ENCODE measurements around the gene FBXO47.

DNA sequence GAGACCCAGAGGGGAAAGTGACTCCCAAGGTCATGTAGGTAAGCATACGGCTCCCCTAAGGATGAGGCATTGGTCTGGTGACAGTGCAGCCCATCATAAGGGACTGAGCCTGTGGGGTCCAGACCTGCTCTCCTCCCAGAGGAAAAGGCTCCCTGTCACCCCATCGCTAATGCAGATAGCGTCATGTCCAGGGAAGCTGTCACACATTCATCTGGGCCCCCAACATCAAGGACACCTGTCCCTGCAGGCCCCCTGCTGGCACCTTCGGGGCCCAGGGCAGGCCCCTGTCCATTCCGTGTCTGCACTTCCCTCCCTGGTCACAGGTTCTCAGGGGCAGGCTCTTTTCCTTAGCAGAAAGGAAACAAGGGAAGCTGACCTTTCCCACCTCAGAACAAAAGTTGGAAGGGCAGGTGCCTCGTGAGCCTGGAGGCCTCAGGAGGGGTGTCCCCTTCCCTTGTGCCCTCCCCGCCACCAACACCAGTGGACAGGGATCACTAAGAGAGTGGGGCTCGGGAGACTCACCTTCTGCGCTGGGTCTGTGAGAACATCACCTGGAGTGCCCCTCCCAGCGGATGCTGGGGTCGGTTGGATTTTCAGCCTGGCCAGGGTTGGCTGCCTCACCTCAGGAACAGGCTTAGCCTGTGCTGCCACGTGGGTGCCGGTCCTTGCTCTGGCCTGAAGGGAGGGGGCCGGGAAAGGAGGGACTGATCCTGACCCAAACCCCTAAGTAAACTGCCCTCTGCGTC, 59.1 kb downstream of the FBXO47 start:
- no peak for TF ChIP-seq CTCF (IDR thresholded peaks at IDR 0.05)
- no peak for TF ChIP-seq POLR2A (IDR thresholded peaks at IDR 0.05)
- TF ChIP-seq POLR2AphosphoS5 (IDR thresholded peaks at IDR 0.05) = no peak
- TF ChIP-seq EP300 (IDR thresholded peaks at IDR 0.05) = no peak

Measured in sigmoid colon (tissue), 4 donors.